ENCODE data around the gene SLK.

The SLK gene

DNA sequence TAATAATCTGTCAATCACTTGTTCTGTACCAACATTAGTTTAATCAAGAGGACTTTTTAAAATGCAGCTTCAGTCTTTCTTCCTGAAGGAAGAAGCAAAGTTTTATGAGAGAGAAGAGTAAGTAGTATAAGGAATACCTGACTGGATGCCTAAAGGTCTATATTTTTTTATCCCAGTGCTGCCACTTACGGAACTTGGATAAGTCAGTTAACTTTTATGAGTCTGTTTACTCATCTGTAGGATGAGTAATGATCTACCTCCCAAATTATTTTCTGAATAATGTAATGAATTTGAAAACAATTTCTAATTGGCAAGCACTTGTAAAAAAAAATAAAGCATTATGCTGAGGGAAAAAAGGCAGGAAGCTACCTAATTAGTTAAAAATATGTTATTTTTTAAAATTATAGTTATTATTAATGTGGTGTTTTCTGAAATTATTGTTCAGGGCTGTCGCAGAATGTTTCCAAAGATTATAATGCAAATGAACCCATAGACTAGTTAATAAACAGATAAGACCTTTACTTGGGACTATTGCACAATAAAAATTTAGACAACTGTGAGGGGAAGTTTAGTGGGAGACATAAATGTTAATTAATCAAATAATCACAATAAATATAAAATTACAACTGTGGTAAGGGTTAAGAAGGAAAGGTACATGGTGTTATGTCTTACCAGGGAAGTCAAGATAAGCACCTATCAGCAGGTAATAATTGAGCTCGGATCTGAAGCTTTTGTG lies 24.6 kb downstream of the SLK start:
- no peak for FAIRE-seq

GRCh38 chr10:103995134-103995533 lies 28.2 kb downstream of the SLK start:
- FAIRE-seq = no peak

DNA sequence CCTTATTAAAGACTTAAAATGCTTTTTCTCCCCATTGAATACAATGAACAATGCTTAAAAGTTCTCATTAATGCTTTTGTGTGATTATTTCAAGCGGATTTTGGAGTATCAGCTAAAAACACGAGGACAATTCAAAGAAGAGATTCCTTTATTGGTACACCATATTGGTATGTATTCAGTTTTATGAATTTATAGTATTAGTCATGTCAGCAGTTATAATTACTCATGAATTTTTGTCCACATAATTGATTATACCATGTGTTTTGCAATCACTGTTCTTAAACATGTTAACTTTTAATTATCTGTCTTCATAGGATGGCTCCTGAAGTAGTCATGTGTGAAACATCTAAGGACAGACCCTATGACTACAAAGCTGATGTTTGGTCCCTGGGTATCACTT lies 31.9 kb downstream of the SLK start:
- no peak for FAIRE-seq

DNA sequence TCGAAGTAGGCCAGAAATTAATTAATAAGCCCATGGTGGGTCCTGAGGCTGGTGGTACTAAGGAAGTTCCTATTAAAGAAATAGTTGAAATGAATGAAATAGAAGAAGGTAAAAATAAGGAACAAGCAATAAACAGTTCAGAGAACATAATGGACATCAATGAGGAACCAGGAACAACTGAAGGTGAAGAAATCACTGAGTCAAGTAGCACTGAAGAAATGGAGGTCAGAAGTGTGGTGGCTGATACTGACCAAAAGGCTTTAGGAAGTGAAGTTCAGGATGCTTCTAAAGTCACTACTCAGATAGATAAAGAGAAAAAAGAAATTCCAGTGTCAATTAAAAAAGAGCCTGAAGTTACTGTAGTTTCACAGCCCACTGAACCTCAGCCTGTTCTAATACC lies 36.0 kb downstream of the SLK start:
- no peak for FAIRE-seq

- no peak for FAIRE-seq
Measured at GRCh38 chr10:104005172-104005863, 38.4 kb downstream of the SLK start.

GRCh38 chr10:104011904-104012303 lies 45.0 kb downstream of the SLK start:
- FAIRE-seq = no peak

DNA sequence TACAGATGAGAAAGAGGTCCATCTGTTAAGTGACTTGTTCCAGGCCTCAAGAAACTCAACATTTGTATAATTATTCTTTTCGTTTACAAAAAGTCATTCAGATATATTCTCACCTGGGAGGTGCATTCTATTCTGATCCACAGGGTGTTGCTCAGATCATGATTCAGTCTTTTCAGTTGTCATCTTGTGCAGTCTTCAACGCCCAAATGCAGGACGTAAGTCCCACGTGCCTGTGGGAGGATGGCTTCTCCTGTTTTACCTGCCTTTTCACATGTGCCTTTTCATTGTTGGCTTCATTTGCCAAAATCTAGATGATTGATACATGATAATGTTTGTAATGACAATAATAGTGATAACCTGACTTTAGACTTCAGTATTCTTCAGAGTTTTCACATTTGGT lies 46.5 kb downstream of the SLK start:
- no peak for FAIRE-seq

GRCh38 chr10:104014176-104014575 lies 47.2 kb downstream of the SLK start:
- no peak for FAIRE-seq

DNA sequence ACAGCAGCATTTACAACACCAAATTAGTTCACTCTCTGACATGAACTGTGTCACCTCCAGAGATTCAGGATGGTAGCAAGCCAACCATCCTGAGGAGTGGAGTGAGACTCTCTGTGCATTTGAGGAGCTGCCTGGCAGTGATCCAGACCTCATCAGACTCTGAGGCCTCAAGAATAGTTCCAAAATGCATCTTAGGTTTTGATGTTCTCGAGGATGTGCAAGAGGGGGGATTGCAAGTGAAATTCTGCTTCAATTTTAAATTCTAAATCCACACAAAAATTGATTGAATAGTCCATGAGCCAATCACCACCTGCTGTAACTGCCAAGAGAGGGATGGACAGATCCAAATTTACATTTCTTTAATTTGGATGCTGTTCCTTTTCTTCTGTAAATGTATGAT lies 49.7 kb downstream of the SLK start:
- no peak for FAIRE-seq

GRCh38 chr10:104018471-104018870 lies 51.5 kb downstream of the SLK start:
- FAIRE-seq = no peak

DNA sequence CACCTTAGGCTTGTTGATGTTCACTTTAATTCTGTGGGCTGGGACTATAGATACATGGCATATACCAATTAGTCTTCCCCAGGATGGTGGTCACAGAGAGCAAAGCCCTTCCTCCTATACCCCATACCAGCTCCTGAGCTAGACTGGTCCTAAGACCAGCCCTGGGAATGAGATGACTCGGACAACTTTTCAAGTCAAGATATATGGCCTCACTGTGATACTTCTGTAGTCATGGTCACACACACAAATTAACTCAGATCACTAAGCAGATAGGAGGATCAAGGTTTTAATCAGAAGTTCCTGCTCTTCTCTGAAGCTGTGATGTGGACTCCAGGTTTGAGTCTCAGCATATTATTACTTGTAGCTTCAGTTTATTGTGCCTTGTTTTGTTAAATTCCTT lies 53.1 kb downstream of the SLK start:
- no peak for FAIRE-seq

DNA sequence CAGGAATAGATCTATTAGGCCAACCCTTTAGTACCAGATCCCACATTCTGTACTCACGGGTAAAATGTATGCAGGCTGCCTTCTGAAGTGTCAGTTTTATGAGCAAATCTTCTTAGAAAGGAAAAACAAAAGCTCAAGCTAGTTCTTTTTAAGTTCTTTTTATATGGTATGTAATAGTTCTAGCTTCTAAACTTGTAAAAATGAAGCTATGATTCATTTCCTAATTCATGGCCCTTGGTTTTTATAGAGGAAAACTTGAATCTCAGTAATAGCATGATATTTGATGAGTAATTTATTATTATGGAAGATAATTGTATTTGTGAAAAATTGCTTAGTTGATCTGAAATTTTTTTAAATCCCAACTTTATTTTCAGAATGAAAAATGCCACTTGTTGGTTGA lies 54.3 kb downstream of the SLK start:
- FAIRE-seq = no peak

- FAIRE-seq = no peak
Measured at GRCh38 chr10:104022026-104022425, 55.1 kb downstream of the SLK start.

- no peak for FAIRE-seq
Measured at GRCh38 chr10:104025524-104025923, 58.6 kb downstream of the SLK start.

DNA sequence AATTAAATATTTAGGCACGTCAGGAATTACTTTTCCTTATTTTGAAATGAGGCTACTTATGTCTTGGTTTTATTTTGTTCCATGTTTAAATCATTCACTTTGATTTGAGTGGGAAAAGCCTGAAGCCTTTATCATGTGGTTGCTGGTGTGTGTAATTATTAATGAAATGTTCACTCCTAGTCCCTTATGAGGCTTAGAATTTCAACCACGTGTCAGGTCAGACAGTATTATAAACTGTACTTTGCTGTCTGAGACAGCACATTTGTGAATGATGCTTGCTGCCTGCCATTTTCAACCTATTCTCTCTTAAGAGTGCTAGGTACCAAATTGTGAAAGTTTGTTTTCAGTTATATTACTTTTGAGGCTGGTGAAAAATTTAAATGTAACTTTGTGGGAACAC lies 59.8 kb downstream of the SLK start:
- FAIRE-seq = no peak

- no peak for FAIRE-seq
Measured at GRCh38 chr10:104028146-104028545, 61.2 kb downstream of the SLK start.

- no peak for FAIRE-seq
Measured at GRCh38 chr10:104028823-104029520, 62.0 kb downstream of the SLK start.

DNA sequence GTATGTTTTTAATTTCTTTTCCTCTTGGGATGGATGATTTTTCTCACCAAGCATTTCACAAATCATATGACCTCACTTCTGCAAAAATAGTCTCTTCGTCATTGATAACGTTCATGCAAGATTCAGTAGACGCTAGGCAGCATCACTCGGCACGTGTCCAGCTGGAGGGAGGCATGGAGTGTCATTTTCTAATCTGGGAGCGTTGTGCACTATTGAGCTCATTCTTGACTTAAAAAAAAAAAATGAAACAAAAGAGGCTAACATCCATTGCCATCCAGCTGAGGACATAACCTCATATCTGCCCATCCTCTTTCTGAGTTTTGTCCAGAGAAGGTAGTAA lies 62.6 kb downstream of the SLK start:
- no peak for FAIRE-seq

- no peak for FAIRE-seq
Measured at GRCh38 chr10:104031631-104032030, 64.7 kb downstream of the SLK start.

DNA sequence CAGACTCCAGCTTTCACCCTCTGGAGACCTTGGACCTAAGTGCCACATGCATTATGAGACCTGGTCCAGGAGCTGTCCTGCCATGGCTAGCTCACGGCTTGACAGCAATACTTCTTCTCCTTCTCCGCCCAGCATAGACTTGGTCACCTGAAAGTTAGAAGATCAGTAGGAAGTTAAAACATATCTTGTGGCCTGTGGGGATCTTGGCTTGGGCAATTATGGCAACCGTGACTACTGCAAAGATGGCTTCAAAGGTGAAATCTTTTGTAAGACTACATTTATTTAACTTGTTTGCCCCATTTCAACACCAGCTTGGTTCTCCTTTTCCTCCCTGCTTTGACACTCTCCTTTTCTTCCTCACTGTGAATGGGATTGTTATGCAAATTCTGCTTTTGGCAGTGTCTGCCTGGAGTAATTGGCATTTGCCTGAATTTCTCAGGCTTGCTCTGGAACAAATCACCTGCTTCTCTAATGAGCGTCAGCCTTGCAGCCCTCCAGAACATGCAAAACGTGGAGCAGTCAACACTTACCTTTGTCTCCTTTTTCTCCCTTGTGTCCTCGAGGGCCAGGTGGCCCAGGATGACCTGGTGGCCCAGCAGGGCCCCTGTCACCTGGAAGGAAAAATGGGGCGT lies 65.3 kb downstream of the SLK start:
- FAIRE-seq = no peak

GRCh38 chr10:104033401-104033930 lies 66.5 kb downstream of the SLK start:
- no peak for FAIRE-seq

DNA sequence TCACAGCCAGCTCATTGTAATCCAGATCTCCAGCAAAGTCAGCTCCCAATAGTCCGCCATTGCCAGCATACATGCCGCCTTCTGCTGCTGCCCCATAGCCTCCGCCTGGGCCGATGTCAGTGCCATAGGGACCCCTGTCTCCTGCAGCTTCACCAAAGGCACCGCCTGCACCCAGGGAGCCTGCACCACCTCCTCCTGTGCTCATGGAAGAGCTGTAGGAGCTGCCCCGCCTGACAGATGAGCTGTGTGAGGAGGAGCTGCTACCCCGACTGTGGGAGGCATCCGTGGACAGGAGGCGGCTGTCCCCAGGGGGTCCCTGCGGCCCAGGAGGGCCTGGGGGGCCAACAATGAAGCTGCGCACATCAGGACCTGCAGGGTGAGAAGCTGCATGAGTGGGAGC lies 67.0 kb downstream of the SLK start:
- no peak for FAIRE-seq

GRCh38 chr10:104034401-104035193 lies 67.7 kb downstream of the SLK start:
- FAIRE-seq = no peak

All from TTC549 (cell line).